Urinary bladder (tissue), 4 donors: ENCODE results near the gene EFCAB14. TPM values are rescaled to one million over a fixed set of nuclear protein-coding genes. Genes with fewer than 3 reads are reported as not detected.
"Not testable (repeated sequence)": the region's sequence is repeated elsewhere in the genome, so short reads cannot be mapped to it uniquely, and the experiment has no call there.

ENCODE experiments used
- DNase-seq: peaks from one replicate; pipeline ENCODE4 v3.0.0-alpha.2; 2015; ENCODE audit errors: extremely low spot score
- H3K27ac ChIP-seq: one replicate; pipeline ENCODE4 v1.5.1; 2013; ENCODE audit warnings: low read depth, mild to moderate bottlenecking, moderate library complexity
- H3K36me3 ChIP-seq: one replicate; pipeline ENCODE4 v1.6.1; 2013; ENCODE audit warnings: mild to moderate bottlenecking, moderate library complexity; ENCODE audit not compliant: insufficient read depth
- H3K4me1 ChIP-seq: one replicate; pipeline ENCODE4 v1.6.1; 2013; ENCODE audit warnings: mild to moderate bottlenecking, moderate library complexity; ENCODE audit not compliant: insufficient read depth
- H3K4me3 ChIP-seq: one replicate; pipeline ENCODE4 v1.5.1; 2013; ENCODE audit warnings: low read depth, low read length
- WGBS: extraction: QIAGEN DNeasy Blood & Tissue Kit; methylation state at CpG from one replicate; pipeline ENCODE4 v1.1.7; 2013; 5-methylcytosine and 5-hydroxymethylcytosine counted together
- polyA plus RNA-seq: library from polyadenylated mRNA; stranded (reverse); fragments of 200-250 nt; gene quantifications from one replicate; pipeline ENCODE4 v1.2.3, GENCODE V29; 2013
- total RNA-seq: library from RNA; depleted of rRNA; stranded (reverse); fragments of >200 nt; gene quantifications from one replicate; pipeline ENCODE4 v1.2.3, GENCODE V29; 2014
- donor health status: healthy with polysubstance abuse.
- donor health status: healthy.

EFCAB14 gene
- total and polyA plus RNA-seq, 2 donors = 58.6 to 115 TPM

- no peak overlapping the region for H3K4me3 ChIP-seq
- H3K36me3 ChIP-seq = peaks cover 3% of the 10 kb centered on the region
- H3K27ac ChIP-seq = no peak overlapping the region
- no peak for DNase-seq
- H3K4me1 ChIP-seq = peaks cover 3% of the 10 kb centered on the region
- WGBS = 76% methylated on average over 3 of the region's 3 CpGs
Observed at GRCh38 chr1:46714976-46715375, 3.9 kb downstream of the EFCAB14 start.

- WGBS = 95% methylated on average over 1 of the region's 1 CpG
- H3K36me3 ChIP-seq = peaks cover 11% of the 10 kb centered on the region
Observed at GRCh38 chr1:46708121-46708520, 10.8 kb downstream of the EFCAB14 start.

GRCh38 chr1:46705408-46705807 lies 13.5 kb downstream of the EFCAB14 start:
- no peak for DNase-seq
- Histone ChIP-seq H3K4me3 (no peak overlapping the region), H3K36me3 (peaks cover 8% of the 10 kb centered on the region), H3K4me1 (peaks cover 1% of the 10 kb centered on the region), H3K27ac (no peak overlapping the region)
- WGBS = 85% methylated on average over 9 of the region's 9 CpGs

More at GRCh38 chr1:46708121-46708520, 10.8 kb downstream of the EFCAB14 start:
- Histone ChIP-seq H3K27ac (no peak overlapping the region), H3K4me3 (no peak overlapping the region), H3K4me1 (no peaks in the 10 kb centered on the region)
- DNase-seq = no peak

GRCh38 chr1:46703927-46704641 lies 14.8 kb downstream of the EFCAB14 start:
- peaks cover 8% of the 10 kb centered on the region for H3K36me3 ChIP-seq

DNA sequence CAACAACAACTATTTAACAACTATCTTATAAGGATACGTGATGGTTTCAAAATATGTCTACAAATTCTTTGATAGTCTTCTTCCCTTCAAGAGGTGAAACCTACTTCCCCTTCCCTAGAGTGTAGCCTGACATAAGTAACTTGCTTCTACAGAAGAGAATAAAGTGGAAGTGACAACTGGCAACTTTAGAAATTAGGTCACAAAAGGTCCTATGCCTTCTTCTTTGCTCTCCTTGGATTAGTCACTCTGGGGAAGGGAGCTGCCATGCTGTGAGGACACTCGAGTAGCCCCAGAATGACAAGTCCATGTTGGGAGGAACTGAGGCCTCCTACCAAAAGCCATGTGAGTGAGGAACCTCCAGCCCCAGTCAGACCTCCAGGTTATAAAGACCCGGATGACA lies 19.2 kb downstream of the EFCAB14 start:
- peaks cover 3% of the 10 kb centered on the region for H3K36me3 ChIP-seq
- WGBS = 61% methylated on average over 3 of the region's 3 CpGs
- no peak overlapping the region for H3K4me3 ChIP-seq

More at GRCh38 chr1:46703927-46704641, 14.8 kb downstream of the EFCAB14 start:
- 89% methylated on average over 3 of the region's 3 CpGs for WGBS
- Histone ChIP-seq H3K4me1 (peaks cover 1% of the 10 kb centered on the region), H3K27ac (no peak overlapping the region), H3K4me3 (no peak overlapping the region)
- no peak for DNase-seq

DNA sequence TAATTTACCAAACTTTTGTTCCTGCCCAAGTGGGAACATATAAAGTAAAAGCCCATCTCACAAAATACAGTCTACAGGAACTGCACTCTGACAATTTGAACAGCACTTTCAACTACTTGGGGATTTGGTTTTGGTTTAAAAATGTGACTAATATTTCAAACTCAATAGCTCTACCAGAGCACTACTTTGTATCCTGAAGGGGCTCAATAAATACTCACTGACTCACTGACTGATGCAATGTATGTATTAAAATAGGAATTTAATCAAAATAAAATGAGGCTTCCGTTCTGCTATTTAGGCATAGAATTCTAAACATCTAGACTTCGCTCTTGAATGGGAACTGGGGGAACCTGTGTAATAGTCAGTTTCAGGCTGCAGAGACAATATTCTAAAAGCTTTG lies 21.9 kb downstream of the EFCAB14 start:
- Histone ChIP-seq H3K4me1 (peaks cover 1% of the 10 kb centered on the region), H3K36me3 (no peaks in the 10 kb centered on the region), H3K4me3 (no peak overlapping the region), H3K27ac (no peak overlapping the region)
- 96% methylated on average over 2 of the region's 2 CpGs for WGBS
- no peak for DNase-seq

More for the DNA sequence above, 19.2 kb downstream of the EFCAB14 start:
- Histone ChIP-seq H3K27ac (no peak overlapping the region), H3K4me1 (peaks cover 1% of the 10 kb centered on the region)
- no peak for DNase-seq

GRCh38 chr1:46694676-46695075 lies 24.2 kb downstream of the EFCAB14 start:
- not testable (repeated sequence) for DNase-seq, H3K4me1 ChIP-seq, H3K36me3 ChIP-seq, H3K27ac ChIP-seq, H3K4me3 ChIP-seq
- WGBS = over 99% methylated on average over 4 of the region's 4 CpGs

- H3K36me3 ChIP-seq = peaks cover 4% of the 10 kb centered on the region
- 49% methylated on average over 3 of the region's 3 CpGs for WGBS
- no peak for DNase-seq
Observed at GRCh38 chr1:46692811-46693770, 25.8 kb downstream of the EFCAB14 start.

GRCh38 chr1:46691997-46692790 lies 26.7 kb downstream of the EFCAB14 start:
- 56% methylated on average over 6 of the region's 6 CpGs for WGBS
- peaks cover 6% of the 10 kb centered on the region for H3K36me3 ChIP-seq
- H3K27ac ChIP-seq = no peak overlapping the region

More at GRCh38 chr1:46692811-46693770, 25.8 kb downstream of the EFCAB14 start:
- Histone ChIP-seq H3K4me3 (no peak overlapping the region), H3K4me1 (no peaks in the 10 kb centered on the region), H3K27ac (no peak overlapping the region)

GRCh38 chr1:46690931-46691421 lies 27.9 kb downstream of the EFCAB14 start:
- peaks cover 4% of the 10 kb centered on the region for H3K4me1 ChIP-seq
- DNase-seq = no peak
- H3K4me3 ChIP-seq = no peak overlapping the region
- H3K27ac ChIP-seq = no peak overlapping the region
- H3K36me3 ChIP-seq = peaks cover 6% of the 10 kb centered on the region
- WGBS = over 99% methylated on average over 2 of the region's 2 CpGs

More at GRCh38 chr1:46691997-46692790, 26.7 kb downstream of the EFCAB14 start:
- no peak overlapping the region for H3K4me3 ChIP-seq
- DNase-seq = no peak
- H3K4me1 ChIP-seq = peaks cover under 1% of the 10 kb centered on the region

DNA sequence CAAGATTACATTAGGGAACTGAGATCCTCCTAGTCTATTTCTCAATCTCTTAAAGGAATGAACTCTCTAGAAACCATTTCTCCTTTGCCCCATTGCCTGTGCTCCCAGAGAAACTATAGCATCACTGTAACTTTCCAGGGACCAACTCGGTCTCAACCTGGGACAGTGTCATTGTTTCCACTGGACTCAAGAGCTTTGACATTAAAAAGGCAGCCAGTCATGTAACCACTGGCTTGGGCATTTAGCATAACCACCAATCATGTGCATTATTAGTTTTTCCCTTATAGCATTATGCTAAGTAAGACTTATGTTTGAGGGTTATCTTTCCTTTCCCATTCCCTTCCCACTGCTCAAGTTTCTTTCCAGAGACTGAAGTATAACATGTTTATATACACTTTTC lies 29.0 kb downstream of the EFCAB14 start:
- Histone ChIP-seq H3K27ac (no peak overlapping the region), H3K4me3 (no peak overlapping the region), H3K36me3 (peaks cover 6% of the 10 kb centered on the region), H3K4me1 (peaks cover 4% of the 10 kb centered on the region)
- WGBS = 92% methylated on average over 1 of the region's 1 CpG
- DNase-seq = no peak

GRCh38 chr1:46689356-46689755 lies 29.6 kb downstream of the EFCAB14 start:
- H3K27ac ChIP-seq = no peak overlapping the region
- H3K4me3 ChIP-seq = no peak overlapping the region
- H3K4me1 ChIP-seq = peaks cover 4% of the 10 kb centered on the region
- peaks cover 8% of the 10 kb centered on the region for H3K36me3 ChIP-seq
- 79% methylated on average over 2 of the region's 2 CpGs for WGBS
- DNase-seq = no peak

DNA sequence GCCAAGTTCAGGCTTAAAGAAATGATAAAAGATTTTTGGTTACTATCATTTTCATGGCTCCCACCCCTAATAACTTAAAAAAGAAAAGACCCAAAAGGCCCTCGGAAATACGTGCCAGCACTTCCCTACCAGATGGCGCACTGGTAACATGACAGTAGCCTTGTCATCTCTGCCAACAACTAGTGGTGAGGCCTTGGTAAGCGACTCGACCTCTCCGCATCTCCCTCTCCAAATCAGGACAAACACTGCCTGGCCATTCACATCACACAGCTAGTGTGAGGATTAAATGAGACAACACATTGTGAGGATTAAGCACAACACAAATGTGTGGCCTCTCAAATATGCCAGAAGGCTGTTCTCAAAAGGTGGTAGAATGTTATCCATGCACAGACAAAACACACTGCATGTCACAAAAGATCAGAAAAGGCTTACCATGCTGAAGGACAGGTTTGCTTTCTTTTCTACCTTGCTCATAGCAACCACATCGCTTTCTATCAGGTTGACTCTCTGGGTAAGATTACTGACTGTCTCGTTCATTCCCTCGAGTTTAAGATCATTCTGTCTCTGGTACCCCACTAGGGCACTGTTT lies 30.9 kb downstream of the EFCAB14 start:
- no peak overlapping the region for H3K4me3 ChIP-seq
- WGBS = 79% methylated on average over 9 of the region's 9 CpGs
- DNase-seq = no peak
- H3K36me3 ChIP-seq = peaks cover 15% of the 10 kb centered on the region
- no peak overlapping the region for H3K27ac ChIP-seq
- peaks cover 4% of the 10 kb centered on the region for H3K4me1 ChIP-seq
